ENCODE measurements around the gene RHBDL2. TPM values are rescaled to one million over a fixed set of nuclear protein-coding genes. Genes with fewer than 3 reads are reported as not detected.
"Not testable (repeated sequence)": the region's sequence is repeated elsewhere in the genome, so short reads cannot be mapped to it uniquely, and the experiment has no call there.

RHBDL2 gene
- not detected for total RNA-seq
- long read RNA-seq = 0 reads

- peaks cover 15% of the 10 kb centered on the region for H3K4me1 ChIP-seq
- peak within 1 kb of the TSS; percentile 60 for H3K4me3 ChIP-seq
- peak; percentile 54 for DNase-seq
- TF ChIP-seq, protein P1, sequence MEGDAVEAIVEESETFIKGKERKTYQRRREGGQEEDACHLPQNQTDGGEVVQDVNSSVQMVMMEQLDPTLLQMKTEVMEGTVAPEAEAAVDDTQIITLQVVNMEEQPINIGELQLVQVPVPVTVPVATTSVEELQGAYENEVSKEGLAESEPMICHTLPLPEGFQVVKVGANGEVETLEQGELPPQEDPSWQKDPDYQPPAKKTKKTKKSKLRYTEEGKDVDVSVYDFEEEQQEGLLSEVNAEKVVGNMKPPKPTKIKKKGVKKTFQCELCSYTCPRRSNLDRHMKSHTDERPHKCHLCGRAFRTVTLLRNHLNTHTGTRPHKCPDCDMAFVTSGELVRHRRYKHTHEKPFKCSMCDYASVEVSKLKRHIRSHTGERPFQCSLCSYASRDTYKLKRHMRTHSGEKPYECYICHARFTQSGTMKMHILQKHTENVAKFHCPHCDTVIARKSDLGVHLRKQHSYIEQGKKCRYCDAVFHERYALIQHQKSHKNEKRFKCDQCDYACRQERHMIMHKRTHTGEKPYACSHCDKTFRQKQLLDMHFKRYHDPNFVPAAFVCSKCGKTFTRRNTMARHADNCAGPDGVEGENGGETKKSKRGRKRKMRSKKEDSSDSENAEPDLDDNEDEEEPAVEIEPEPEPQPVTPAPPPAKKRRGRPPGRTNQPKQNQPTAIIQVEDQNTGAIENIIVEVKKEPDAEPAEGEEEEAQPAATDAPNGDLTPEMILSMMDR (IDR thresholded peaks at IDR 0.05; ENCODE audit: borderline replicate concordance) = no peak
- H3K36me3 ChIP-seq = no peaks in the 10 kb centered on the region
- H3K27me3 ChIP-seq (ENCODE audit: low read depth) = no peaks in the 10 kb centered on the region
- no peaks in the 10 kb centered on the region for H3K9me3 ChIP-seq (replicated peaks)
- H3K27ac ChIP-seq (replicated peaks) = no peak within 1 kb of the TSS
- intact Hi-C loops (cut with micrococcal nuclease) = no loop called here
Measured at GRCh38 chr1:38941527-38942019, at the start of gene RHBDL2. Gene RHBDL2 (minus strand): TSS chr1:38941830. CDS start chr1:38919212, 22,618 bp downstream.

DNA sequence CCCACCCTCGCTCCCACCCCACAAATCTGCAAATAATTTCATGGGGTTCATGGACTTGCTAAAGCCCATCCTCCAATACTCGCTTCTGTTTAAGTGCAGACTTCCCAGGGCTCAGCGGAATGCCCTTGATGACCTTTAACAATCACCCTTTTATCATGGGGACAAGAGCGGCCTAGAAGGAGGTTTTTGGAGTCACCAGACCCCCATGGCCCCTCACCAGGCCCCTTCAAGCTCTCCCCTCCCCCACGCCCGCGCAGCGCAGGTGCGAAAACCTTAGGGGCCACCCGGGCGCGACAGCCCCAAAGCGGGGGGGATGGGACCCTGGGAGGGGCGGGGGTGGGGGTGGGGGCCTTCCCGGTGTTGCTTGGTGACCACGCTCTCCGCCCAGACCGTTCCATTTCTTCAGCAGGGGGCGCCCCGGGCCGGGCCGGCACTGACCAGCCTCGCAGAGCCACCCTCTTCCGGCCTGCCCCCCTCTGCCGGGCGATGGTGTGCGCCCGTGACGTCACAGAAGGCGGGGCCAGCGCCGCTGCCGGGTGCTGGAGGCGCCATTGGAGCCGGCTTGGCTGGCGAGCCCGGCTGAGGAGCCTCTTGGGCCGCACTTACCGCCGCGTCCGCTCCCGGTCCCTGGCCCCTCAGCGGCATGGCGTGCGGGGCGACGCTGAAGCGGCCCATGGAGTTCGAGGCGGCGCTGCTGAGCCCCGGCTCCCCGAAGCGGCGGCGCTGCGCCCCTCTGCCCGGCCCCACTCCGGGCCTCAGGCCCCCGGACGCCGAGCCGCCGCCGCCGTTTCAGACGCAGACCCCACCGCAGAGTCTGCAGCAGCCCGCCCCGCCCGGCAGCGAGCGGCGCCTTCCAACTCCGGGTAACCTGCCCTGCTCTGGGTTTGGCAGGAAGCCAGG, 49.4 kb upstream of the RHBDL2 start, which contains the start of gene AKIRIN1:
Gene AKIRIN1, plus strand, starts transcription at position 539 of the 900 bp plus-strand sequence. Its CDS starts 105 bp downstream, at position 644.
- intact Hi-C loops (cut with micrococcal nuclease) = no loop called here
- TF ChIP-seq, protein P1 (IDR thresholded peaks at IDR 0.05; ENCODE audit: borderline replicate concordance) = peak; percentile 27
- Histone ChIP-seq H3K4me1 (peaks cover 56% of the 10 kb centered on the region), H3K27me3 (ENCODE audit: low read depth) (no peaks in the 10 kb centered on the region), H3K27ac (replicated peaks) (peak within 1 kb of the TSS; percentile 94), H3K4me3 (peak within 1 kb of the TSS; percentile 97), H3K36me3 (peaks cover 12% of the 10 kb centered on the region), H3K9me3 (replicated peaks) (no peaks in the 10 kb centered on the region)
- DNase-seq = peak; percentile 99

GRCh38 chr1:38990386-38990737, 48.7 kb upstream of the RHBDL2 start:
- Histone ChIP-seq H3K36me3 (peaks cover 12% of the 10 kb centered on the region), H3K9me3 (replicated peaks) (no peaks in the 10 kb centered on the region), H3K27me3 (ENCODE audit: low read depth) (no peaks in the 10 kb centered on the region), H3K4me3 (peak overlapping the region; percentile 97), H3K27ac (replicated peaks) (peak overlapping the region; percentile 94), H3K4me1 (peaks cover 50% of the 10 kb centered on the region)
- DNase-seq = no peak
- intact Hi-C loops (cut with micrococcal nuclease) = no loop called here
- TF ChIP-seq, protein P1 (IDR thresholded peaks at IDR 0.05; ENCODE audit: borderline replicate concordance) = no peak

GRCh38 chr1:38989979-38990378, 48.3 kb upstream of the RHBDL2 start:
- no peak for DNase-seq
- peaks cover 8% of the 10 kb centered on the region for H3K36me3 ChIP-seq
- H3K4me3 ChIP-seq = no peak overlapping the region
- no peaks in the 10 kb centered on the region for H3K9me3 ChIP-seq (replicated peaks)
- intact Hi-C loops (cut with micrococcal nuclease) = no loop called here
- peaks cover 46% of the 10 kb centered on the region for H3K4me1 ChIP-seq
- H3K27ac ChIP-seq (replicated peaks) = peak overlapping the region; percentile 94
- no peaks in the 10 kb centered on the region for H3K27me3 ChIP-seq (ENCODE audit: low read depth)
- TF ChIP-seq, protein P1 (IDR thresholded peaks at IDR 0.05; ENCODE audit: borderline replicate concordance) = no peak

GRCh38 chr1:38979380-38979779, 37.8 kb upstream of the RHBDL2 start:
- H3K36me3 ChIP-seq; DNase-seq; H3K27me3 ChIP-seq (ENCODE audit: low read depth); intact Hi-C loops (cut with micrococcal nuclease); H3K4me1 ChIP-seq; H3K4me3 ChIP-seq; H3K27ac ChIP-seq (replicated peaks): not testable (repeated sequence)
- H3K9me3 ChIP-seq (replicated peaks) = peaks cover 14% of the 10 kb centered on the region

DNA sequence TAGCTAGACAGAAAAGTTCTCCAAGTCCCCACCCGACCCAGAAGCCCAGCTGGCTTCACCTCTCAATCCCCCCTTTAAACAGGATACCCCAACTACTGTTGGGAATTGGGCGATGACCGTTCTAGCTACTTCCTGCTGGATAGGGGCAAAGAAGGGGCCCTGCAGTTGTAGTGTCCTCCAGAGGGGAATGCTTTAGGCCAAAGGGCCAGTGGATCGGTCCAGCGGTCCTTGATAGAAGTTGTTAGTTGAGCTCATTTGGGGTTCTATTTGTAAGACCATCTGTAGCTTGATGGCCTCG, 36.6 kb upstream of the RHBDL2 start:
- H3K9me3 ChIP-seq (replicated peaks) = peaks cover 14% of the 10 kb centered on the region
- H3K27ac ChIP-seq (replicated peaks); DNase-seq; H3K27me3 ChIP-seq (ENCODE audit: low read depth); H3K36me3 ChIP-seq; intact Hi-C loops (cut with micrococcal nuclease); H3K4me3 ChIP-seq; H3K4me1 ChIP-seq: not testable (repeated sequence)

- H3K4me3 ChIP-seq; H3K36me3 ChIP-seq; intact Hi-C loops (cut with micrococcal nuclease); H3K4me1 ChIP-seq; H3K27ac ChIP-seq (replicated peaks); H3K27me3 ChIP-seq (ENCODE audit: low read depth); DNase-seq: not testable (repeated sequence)
- peaks cover 14% of the 10 kb centered on the region for H3K9me3 ChIP-seq (replicated peaks)
Measured at GRCh38 chr1:38977399-38978244, 36.0 kb upstream of the RHBDL2 start.

All from left ventricle myocardium inferior (tissue), 1 donor.